ENCODE measurements around the gene LAMB4. TPM values are rescaled to one million over a fixed set of nuclear protein-coding genes. Genes with fewer than 3 reads are reported as not detected.
A peak's percentile ranks its signal among the peaks of the same experiment; 100 is the strongest.

Gene LAMB4
- total RNA-seq, 4 donors from 2014 or later: 0.15 to 8.1 (median 1.7) TPM

DNA sequence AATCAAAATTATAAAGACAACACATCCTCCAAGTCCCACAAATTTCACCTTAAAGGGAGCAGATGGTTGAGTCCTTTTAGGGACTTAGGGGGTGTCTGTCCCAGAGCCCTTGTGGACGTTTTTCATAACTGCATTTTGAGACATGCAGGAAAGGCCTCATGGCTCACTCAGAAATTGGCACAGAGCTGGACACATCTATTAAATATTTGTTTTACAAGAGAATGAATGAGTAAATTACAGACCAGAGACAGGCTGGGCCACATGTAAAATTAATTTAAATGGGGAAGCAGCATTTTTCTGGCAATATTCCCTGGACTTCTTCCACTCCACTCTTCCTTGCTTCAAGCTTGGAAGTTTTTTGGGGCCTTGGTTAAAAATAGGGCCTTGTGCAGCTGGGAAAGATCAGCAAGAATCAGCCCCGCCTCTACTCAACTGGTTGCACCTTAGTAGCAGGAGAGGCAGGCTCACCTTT, 147.2 kb downstream of the LAMB4 start:
- Histone ChIP-seq H3K4me1 (peaks cover 0 to 5% of the 10 kb centered on the region in 2 donors), H3K27me3 (no peaks in the 10 kb centered on the region), H3K36me3 (peaks cover 10 to 13% of the 10 kb centered on the region in 2 donors), H3K27ac (peak overlapping the region in 1 of 3 donors; percentile 29), H3K9me3 (no peaks in the 10 kb centered on the region), H3K4me3 (replicated peaks in 1 of 3) (no peak overlapping the region)
- no peak for TF ChIP-seq POLR2A (IDR thresholded peaks at IDR 0.05)
- TF ChIP-seq, protein P1, sequence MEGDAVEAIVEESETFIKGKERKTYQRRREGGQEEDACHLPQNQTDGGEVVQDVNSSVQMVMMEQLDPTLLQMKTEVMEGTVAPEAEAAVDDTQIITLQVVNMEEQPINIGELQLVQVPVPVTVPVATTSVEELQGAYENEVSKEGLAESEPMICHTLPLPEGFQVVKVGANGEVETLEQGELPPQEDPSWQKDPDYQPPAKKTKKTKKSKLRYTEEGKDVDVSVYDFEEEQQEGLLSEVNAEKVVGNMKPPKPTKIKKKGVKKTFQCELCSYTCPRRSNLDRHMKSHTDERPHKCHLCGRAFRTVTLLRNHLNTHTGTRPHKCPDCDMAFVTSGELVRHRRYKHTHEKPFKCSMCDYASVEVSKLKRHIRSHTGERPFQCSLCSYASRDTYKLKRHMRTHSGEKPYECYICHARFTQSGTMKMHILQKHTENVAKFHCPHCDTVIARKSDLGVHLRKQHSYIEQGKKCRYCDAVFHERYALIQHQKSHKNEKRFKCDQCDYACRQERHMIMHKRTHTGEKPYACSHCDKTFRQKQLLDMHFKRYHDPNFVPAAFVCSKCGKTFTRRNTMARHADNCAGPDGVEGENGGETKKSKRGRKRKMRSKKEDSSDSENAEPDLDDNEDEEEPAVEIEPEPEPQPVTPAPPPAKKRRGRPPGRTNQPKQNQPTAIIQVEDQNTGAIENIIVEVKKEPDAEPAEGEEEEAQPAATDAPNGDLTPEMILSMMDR (IDR thresholded peaks at IDR 0.05): peak in 2 of 6 experiments; percentile 14 to 23
- peak in 1 of 2 donors; percentile 30 for DNase-seq
- intact Hi-C loops (cut with DNase I): loop anchor here (10.0 kb wide), 1 partner anchor 162 kb away; no protein-coding TSS in a partner anchor
- 47 to 59% methylated on average over 2 of the region's 2 CpGs for WGBS, 2 donors

DNA sequence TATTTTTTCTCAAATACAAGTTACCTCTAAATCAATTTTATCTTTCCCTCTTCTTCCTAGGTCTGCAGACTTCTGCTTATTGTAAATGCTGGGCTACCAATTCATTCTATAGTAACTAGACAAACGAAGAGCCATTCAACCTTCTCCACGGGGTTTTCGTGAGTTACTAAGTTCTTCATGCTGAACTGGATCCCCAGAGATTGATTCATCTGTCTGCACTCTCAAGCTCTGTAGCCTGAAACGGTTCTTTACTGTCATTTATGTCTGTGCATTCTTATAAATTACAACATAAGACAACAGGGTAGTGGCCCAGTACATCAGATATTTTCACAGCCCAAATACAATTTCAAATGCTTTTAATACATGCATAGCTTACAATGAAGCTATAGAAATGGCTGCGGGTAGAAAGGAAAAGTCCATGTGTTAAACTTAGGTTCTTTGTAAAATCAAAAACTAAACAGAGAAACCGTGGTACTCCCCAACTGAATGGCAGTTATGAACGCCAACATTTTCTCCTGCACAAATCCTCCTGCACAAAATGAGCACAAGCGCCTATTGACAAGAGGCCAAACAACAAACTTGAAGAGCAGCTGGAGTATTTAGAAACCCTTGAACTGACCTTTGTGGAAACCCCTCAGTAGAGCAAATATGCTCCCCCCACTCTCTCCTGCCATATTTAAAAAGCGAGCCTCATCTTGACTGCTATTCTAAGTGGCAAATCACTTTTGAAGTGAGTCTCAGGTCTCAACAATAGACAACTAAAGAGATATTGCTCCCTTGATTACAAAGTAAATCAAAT, 147.9 kb downstream of the LAMB4 start:
- intact Hi-C loops (cut with DNase I): loop anchor here (10.0 kb wide), 1 partner anchor 163 kb away; no protein-coding TSS in a partner anchor

DNA sequence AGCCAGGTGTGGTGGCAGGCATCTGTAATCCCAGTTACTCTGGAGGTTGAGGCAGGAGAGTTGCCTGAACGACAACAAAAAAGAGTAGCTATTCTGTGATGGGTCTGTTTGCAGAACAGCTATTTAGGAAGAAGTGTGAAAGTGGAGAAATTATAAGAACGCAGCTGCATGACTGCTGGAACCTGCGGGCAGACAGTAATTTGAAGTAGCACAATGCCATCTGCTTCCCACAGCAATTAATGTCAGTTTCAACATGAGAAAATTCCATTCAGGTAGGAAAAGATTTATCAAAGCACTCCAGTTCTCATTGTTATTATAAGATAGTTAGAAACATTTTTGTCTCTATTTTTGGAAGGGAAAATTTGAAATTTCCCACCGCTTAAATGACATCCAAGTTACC, 148.7 kb downstream of the LAMB4 start:
- Histone ChIP-seq H3K4me3 (replicated peaks in 1 of 3) (no peak overlapping the region), H3K9me3 (no peaks in the 10 kb centered on the region), H3K36me3 (peaks cover 10 to 20% of the 10 kb centered on the region in 2 donors), H3K4me1 (peaks cover 0 to 5% of the 10 kb centered on the region in 2 donors), H3K27ac (no peak overlapping the region), H3K27me3 (no peaks in the 10 kb centered on the region)
- intact Hi-C loops (cut with DNase I): loop anchor here (10.0 kb wide), 1 partner anchor 163 kb away; no protein-coding TSS in a partner anchor
- WGBS, 2 donors: 74 to 77% methylated on average over 4 of the region's 4 CpGs
- no peak for DNase-seq
- TF ChIP-seq, protein P1 (IDR thresholded peaks at IDR 0.05): no peak
- no peak for TF ChIP-seq POLR2A (IDR thresholded peaks at IDR 0.05)

More for the DNA sequence above, 147.9 kb downstream of the LAMB4 start:
- Histone ChIP-seq H3K36me3 (peaks cover 10 to 17% of the 10 kb centered on the region in 2 donors), H3K4me3 (replicated peaks in 1 of 3) (no peak overlapping the region), H3K27me3 (no peaks in the 10 kb centered on the region), H3K4me1 (peaks cover 0 to 5% of the 10 kb centered on the region in 2 donors), H3K27ac (peak overlapping the region in 1 of 3 donors; percentile 29), H3K9me3 (no peaks in the 10 kb centered on the region)
- TF ChIP-seq, protein P1 (IDR thresholded peaks at IDR 0.05): no peak
- no peak for TF ChIP-seq POLR2A (IDR thresholded peaks at IDR 0.05)
- DNase-seq: no peak
- 65 to 76% methylated on average over 9 of the region's 9 CpGs for WGBS, 2 donors

DNA sequence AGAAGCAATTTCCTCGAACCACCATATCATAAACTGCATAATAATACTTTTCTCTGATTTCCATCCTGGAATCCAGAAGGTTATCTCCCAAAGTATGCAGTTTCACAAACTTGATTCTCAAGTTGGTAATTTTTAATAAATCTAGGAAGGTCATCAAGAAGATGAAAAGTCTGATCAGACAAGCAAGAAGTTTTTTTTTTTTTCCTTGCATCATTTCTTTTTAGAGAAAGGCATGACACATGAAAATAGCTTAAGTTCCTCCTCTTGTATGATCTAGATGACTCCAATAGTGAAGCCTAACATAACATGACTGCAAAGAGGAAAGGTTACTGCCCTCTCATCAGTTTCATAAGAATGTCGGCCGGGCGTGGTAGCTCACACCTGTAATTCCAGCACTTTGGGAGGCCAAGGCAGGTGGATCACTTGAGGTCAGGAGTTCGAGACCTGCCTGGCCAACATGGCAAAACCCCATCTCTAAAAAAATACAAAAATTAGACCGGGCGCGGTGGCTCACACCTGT, 149.4 kb downstream of the LAMB4 start:
- no peak for DNase-seq
- H3K27me3 ChIP-seq: no peaks in the 10 kb centered on the region
- WGBS, 2 donors: 89 to 98% methylated on average over 8 of the region's 8 CpGs
- peaks cover 0 to 5% of the 10 kb centered on the region in 2 donors for H3K4me1 ChIP-seq
- H3K9me3 ChIP-seq: no peaks in the 10 kb centered on the region
- H3K4me3 ChIP-seq (replicated peaks in 1 of 3): no peak overlapping the region
- intact Hi-C loops (cut with DNase I): loop anchor here (10.0 kb wide), 1 partner anchor 164 kb away; no protein-coding TSS in a partner anchor
- no peak for TF ChIP-seq POLR2A (IDR thresholded peaks at IDR 0.05)
- TF ChIP-seq, protein P1 (IDR thresholded peaks at IDR 0.05): no peak
- H3K27ac ChIP-seq: no peak overlapping the region
- H3K36me3 ChIP-seq: peaks cover 11 to 19% of the 10 kb centered on the region in 2 donors
